ENCODE measurements around the gene CDYL2. TPM values are rescaled to one million over a fixed set of nuclear protein-coding genes. Genes with fewer than 3 reads are reported as not detected.

The CDYL2 gene
- total and polyA plus RNA-seq, 4 donors, result 0.84 to 4.1 (median 2.3) TPM

DNA sequence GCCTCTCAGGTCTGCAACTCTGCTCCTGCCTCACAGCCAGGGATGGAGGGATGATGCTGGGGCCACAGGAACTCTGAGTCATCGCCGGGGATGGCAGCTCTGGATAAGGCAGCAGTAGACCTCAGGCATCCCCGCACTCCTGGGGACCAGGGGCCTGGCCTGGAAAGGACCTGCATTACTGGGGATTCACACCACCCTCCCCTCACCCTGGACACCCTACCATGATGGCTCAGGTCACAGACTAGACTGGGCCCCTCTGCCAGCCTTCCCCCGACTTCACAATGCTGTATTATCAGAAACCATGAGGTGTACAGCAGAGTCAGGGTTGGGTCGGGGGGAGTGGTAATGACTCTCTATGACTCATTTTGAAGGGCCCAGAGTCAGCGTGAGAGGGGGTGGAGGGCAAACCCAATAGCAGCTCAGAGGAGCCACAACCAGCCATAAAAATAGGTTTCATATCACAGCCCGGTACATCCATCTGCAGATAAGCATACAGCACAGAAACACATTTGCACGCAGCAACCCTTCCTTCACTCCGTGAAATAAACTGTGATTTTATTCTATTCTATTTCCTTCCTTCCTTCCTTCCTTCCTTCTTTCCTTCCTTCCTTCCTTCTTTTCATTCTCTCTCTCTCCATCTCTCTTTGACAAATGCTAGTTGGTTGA, 234.8 kb downstream of the CDYL2 start:
- no peak overlapping the region for H3K9ac ChIP-seq (ENCODE audit: low read depth in 1 of 2, low read length in 2 of 2)
- TF ChIP-seq TAF1 (conservative IDR thresholded peaks at IDR 0.05) (no peak), SP1 (IDR thresholded peaks at IDR 0.05) (no peak), REST (IDR thresholded peaks at IDR 0.05) (no peak), EGR1 (IDR thresholded peaks at IDR 0.05; ENCODE audit: low read depth in 2 of 2) (no peak), NR2F2 (IDR thresholded peaks at IDR 0.05) (no peak), JUND (IDR thresholded peaks at IDR 0.05) (no peak), YY1 (IDR thresholded peaks at IDR 0.05) (no peak), RXRA (IDR thresholded peaks at IDR 0.05) (no peak), FOXA1 (IDR thresholded peaks at IDR 0.05) (no peak), ZBTB33 (IDR thresholded peaks at IDR 0.05) (no peak)
- TF ChIP-seq, protein P1, sequence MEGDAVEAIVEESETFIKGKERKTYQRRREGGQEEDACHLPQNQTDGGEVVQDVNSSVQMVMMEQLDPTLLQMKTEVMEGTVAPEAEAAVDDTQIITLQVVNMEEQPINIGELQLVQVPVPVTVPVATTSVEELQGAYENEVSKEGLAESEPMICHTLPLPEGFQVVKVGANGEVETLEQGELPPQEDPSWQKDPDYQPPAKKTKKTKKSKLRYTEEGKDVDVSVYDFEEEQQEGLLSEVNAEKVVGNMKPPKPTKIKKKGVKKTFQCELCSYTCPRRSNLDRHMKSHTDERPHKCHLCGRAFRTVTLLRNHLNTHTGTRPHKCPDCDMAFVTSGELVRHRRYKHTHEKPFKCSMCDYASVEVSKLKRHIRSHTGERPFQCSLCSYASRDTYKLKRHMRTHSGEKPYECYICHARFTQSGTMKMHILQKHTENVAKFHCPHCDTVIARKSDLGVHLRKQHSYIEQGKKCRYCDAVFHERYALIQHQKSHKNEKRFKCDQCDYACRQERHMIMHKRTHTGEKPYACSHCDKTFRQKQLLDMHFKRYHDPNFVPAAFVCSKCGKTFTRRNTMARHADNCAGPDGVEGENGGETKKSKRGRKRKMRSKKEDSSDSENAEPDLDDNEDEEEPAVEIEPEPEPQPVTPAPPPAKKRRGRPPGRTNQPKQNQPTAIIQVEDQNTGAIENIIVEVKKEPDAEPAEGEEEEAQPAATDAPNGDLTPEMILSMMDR (IDR thresholded peaks at IDR 0.05; ENCODE audit: low read depth, low read length, missing input control), result no peak
- no peaks in the 10 kb centered on the region for H3K9me3 ChIP-seq (ENCODE audit: control insufficient read depth in 4 of 4, low read length in 3 of 4)
- 81% methylated on average over 9 of the region's 9 CpGs for WGBS
- H3K27me3 ChIP-seq (ENCODE audit: control insufficient read depth in 4 of 4, insufficient read depth in 4 of 4, low read length in 3 of 4), result no peaks in the 10 kb centered on the region
- no peak for DNase-seq (ENCODE audit: low spot score)
- no peaks in the 10 kb centered on the region for H3K36me3 ChIP-seq (ENCODE audit: control insufficient read depth in 4 of 4, insufficient read depth in 3 of 4, low read depth in 1 of 4, low read length in 3 of 4)
- H3K4me3 ChIP-seq (ENCODE audit: low read depth in 1 of 3, low read length in 3 of 3), result no peak overlapping the region
- H3K4me1 ChIP-seq (ENCODE audit: control insufficient read depth in 4 of 4, insufficient read depth in 4 of 4, low read length in 3 of 4), result peaks cover 2 to 10% (median 6%) of the 10 kb centered on the region in 4 donors
- no peak overlapping the region for H3K27ac ChIP-seq (ENCODE audit: low read depth in 1 of 2, low read length in 2 of 2)

DNA sequence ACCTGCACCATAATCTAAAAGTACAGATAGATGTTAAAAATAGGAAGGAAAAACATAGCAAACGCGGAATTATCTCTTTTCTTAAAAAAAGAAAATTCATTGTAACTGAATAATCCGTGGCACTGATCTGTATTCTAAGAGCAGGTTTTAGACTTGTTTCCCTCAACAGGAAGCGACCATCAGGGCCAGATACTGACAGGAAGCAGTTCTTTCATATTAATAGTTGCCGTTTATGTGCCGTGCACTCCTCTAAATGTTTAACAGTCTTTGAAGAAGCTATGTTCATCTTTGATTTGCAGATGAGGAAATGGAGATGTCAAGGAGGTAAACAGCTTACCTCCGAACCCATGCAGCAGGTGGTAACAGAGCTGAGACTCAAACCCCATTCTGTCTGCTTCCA, 240.0 kb downstream of the CDYL2 start:
- WGBS, result 60% methylated on average over 7 of the region's 7 CpGs
- no peak for DNase-seq (ENCODE audit: low spot score)
- Histone ChIP-seq H3K9ac (ENCODE audit: low read depth in 1 of 2, low read length in 2 of 2) (no peak overlapping the region), H3K4me1 (ENCODE audit: control insufficient read depth in 4 of 4, insufficient read depth in 4 of 4, low read length in 3 of 4) (peaks cover 0 to 4% (median 0%) of the 10 kb centered on the region in 4 donors), H3K9me3 (ENCODE audit: control insufficient read depth in 4 of 4, low read length in 3 of 4) (no peaks in the 10 kb centered on the region), H3K27me3 (ENCODE audit: control insufficient read depth in 4 of 4, insufficient read depth in 4 of 4, low read length in 3 of 4) (no peaks in the 10 kb centered on the region), H3K4me3 (ENCODE audit: low read depth in 1 of 3, low read length in 3 of 3) (no peak overlapping the region), H3K36me3 (ENCODE audit: control insufficient read depth in 4 of 4, insufficient read depth in 3 of 4, low read depth in 1 of 4, low read length in 3 of 4) (no peaks in the 10 kb centered on the region), H3K27ac (ENCODE audit: low read depth in 1 of 2, low read length in 2 of 2) (no peak overlapping the region)
- TF ChIP-seq FOXA1 (IDR thresholded peaks at IDR 0.05), result no peak
- no peak for TF ChIP-seq RXRA (IDR thresholded peaks at IDR 0.05)
- no peak for TF ChIP-seq ZBTB33 (IDR thresholded peaks at IDR 0.05)
- no peak for TF ChIP-seq REST (IDR thresholded peaks at IDR 0.05)
- no peak for TF ChIP-seq MAX (IDR thresholded peaks at IDR 0.05)
- TF ChIP-seq, protein P2, sequence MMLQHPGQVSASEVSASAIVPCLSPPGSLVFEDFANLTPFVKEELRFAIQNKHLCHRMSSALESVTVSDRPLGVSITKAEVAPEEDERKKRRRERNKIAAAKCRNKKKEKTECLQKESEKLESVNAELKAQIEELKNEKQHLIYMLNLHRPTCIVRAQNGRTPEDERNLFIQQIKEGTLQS (IDR thresholded peaks at IDR 0.05), result no peak
- no peak for TF ChIP-seq EGR1 (IDR thresholded peaks at IDR 0.05; ENCODE audit: low read depth in 2 of 2)
- no peak for TF ChIP-seq YY1 (IDR thresholded peaks at IDR 0.05)
- TF ChIP-seq HNF4A (conservative IDR thresholded peaks at IDR 0.05), result no peak
- no peak for TF ChIP-seq SP1 (IDR thresholded peaks at IDR 0.05)
- no peak for TF ChIP-seq HNF4G (IDR thresholded peaks at IDR 0.05)
- TF ChIP-seq GABPA (IDR thresholded peaks at IDR 0.05 in 1 of 2, conservative IDR thresholded peaks at IDR 0.05 in 1 of 2), result no peak

Data from liver (tissue), 9 donors.